Inferior parietal cortex (tissue), 1 donor: Measurements from ENCODE around the gene NOMO2.
"Not testable (repeated sequence)": the region's sequence is repeated elsewhere in the genome, so short reads cannot be mapped to it uniquely, and the experiment has no call there.

ENCODE experiments used
- DNase-seq: peaks from one replicate; pipeline ENCODE4 v3.0.0-alpha.2; 2016; ENCODE audit errors: extremely low spot score

Gene NOMO2

DNA sequence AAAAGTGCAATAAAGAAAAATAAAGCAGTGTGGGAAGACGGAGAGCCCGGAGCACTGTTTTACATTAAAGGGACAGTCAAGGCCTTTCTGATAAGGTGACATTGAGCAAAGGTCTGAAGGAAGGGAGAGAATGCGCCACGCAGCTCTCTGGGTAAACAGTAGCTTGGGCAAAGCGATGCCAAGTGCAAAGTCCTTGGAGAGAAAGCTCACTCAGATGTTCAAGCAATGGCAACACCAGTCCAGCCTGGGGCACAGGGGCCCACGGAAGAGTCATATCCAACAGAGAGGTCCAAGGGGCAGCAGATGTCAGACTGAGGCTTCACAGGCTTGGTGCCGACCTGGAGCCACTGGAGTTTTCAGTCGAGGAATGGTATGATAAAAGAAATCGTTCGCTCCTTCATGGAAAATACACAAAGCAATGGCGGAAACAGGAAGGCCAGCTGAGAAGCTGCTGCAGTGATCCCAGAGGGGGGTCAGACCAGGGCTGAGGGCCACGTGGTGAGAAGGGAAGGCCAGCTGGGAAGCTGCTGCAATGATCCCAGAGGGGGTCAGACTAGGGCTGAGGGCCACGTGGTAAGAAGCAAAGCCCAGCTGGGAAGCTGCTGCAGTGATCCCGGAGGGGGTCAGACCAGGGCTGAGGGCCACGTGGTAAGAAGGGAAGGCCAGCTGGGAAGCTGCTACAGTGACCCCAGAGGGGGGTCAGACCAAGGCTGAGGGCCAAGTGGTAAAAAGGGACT, 40.3 kb downstream of the NOMO2 start:
- DNase-seq = not testable (repeated sequence)

DNA sequence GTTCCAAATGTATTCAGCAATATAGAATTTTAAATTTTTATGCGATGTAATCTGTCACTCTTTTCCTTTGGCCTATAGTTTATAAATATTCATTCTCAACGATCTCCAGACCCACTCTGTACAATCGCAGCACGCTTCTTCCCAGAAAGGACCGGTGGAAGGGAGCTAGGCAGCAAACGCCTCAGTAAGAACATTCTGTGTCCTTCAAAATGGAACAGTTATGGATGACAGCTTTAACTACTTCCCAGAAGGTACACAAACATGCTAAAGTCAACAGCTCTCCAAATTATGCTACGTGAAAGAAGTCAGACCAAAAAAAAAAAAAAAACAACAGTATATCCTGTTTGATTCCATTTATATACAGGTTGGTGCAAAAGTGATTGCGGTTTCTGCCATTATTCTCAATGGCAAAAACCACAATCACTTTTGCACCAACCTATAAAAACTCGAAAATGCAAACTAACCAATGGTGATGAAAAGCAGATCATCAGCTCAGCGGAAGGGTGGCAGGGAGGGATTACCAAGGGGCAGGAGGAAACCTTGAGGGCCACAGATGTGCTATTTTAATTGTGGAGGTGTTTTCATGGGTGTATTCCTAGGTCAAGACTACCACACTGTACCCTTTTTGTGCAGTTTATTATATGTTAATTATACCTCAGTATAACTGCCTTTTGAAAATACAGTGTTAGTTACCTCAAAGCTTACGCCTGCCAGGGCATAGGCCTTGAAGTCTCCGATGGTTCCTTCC, 43.2 kb downstream of the NOMO2 start:
- DNase-seq = not testable (repeated sequence)

DNA sequence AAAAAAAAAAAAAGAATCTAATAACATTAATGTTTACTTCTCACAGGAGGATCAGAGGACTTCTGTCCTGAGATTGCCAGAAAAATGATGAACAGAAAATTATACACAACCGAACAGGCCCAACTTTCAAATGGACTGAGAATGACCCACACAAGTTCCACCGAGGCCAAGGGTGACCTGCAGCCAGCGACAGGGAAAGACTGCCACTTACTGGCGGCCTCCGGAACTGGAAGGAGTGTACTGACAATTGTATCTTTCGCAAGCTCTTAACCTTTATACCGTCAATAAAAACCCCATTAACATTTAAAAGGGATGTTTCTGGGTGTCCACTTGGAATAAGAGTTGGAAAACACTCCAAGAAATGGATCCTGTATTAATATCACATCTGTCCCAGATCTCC, 63.5 kb downstream of the NOMO2 start:
- not testable (repeated sequence) for DNase-seq

DNA sequence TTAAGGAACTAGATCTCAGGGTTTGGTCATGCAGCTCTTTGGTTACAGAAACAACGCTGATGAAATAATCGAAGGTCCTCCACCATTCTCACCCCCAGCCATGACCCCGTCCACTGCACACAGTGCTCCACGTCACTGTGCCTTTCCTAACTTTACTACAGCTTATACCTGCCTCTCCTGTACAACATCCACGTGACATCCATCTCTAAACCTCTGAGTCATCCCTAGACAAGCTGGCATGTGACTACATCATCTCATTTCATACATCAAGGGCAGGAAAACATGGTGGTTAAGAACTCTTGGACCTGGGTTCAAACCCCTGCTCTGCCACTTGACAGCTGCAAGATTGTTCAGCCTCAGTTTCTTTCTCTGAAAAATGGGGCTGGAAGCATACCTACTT, 64.9 kb downstream of the NOMO2 start:
- not testable (repeated sequence) for DNase-seq

DNA sequence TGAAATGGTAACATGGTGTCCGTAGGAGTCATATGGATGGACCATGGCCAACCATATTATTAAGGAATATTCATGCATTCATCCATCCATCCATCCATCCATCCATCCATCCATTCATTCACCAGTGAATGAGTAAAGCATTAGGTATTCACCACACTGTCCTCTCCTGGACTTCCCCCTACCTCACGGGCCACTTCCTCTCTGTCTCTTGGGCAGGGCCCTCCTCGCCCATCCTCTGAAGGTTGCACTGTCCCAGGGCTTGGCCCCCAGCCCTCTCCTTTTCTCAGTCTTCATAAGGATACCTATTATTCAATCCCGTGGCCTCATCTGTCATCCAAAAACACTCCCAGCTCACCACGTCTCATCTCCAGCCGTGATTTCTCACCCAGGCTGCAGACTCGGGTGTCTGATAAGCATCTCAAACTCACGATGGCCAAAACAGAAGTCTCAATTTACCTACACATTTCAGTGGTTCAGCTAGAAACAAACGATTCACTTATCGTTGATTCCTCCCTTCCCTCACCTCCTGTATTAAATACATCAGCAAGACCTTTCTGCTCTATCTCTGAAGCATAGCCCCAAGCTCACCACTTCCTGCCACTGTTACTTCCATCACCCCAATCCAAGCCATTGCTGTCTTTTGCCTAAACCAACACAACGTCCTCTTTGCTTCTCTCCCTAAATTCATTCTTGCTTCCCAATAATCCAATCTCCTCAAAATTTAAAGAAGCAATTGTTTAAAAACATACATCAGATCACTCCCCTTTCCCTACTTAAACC, 69.6 kb downstream of the NOMO2 start:
- DNase-seq = not testable (repeated sequence)

DNA sequence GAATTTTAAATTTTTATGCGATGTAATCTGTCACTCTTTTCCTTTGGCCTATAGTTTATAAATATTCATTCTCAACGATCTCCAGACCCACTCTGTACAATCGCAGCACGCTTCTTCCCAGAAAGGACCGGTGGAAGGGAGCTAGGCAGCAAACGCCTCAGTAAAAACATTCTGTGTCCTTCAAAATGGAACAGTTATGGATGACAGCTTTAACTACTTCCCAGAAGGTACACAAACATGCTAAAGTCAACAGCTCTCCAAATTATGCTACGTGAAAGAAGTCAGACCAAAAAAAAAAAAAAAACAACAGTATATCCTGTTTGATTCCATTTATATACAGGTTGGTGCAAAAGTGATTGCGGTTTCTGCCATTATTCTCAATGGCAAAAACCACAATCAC, 125.9 kb downstream of the NOMO2 start:
- not testable (repeated sequence) for DNase-seq

DNA sequence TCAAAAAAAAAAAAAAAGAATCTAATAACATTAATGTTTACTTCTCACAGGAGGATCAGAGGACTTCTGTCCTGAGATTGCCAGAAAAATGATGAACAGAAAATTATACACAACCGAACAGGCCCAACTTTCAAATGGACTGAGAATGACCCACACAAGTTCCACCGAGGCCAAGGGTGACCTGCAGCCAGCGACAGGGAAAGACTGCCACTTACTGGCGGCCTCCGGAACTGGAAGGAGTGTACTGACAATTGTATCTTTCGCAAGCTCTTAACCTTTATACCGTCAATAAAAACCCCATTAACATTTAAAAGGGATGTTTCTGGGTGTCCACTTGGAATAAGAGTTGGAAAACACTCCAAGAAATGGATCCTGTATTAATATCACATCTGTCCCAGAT, 146.1 kb downstream of the NOMO2 start:
- DNase-seq = not testable (repeated sequence)

DNA sequence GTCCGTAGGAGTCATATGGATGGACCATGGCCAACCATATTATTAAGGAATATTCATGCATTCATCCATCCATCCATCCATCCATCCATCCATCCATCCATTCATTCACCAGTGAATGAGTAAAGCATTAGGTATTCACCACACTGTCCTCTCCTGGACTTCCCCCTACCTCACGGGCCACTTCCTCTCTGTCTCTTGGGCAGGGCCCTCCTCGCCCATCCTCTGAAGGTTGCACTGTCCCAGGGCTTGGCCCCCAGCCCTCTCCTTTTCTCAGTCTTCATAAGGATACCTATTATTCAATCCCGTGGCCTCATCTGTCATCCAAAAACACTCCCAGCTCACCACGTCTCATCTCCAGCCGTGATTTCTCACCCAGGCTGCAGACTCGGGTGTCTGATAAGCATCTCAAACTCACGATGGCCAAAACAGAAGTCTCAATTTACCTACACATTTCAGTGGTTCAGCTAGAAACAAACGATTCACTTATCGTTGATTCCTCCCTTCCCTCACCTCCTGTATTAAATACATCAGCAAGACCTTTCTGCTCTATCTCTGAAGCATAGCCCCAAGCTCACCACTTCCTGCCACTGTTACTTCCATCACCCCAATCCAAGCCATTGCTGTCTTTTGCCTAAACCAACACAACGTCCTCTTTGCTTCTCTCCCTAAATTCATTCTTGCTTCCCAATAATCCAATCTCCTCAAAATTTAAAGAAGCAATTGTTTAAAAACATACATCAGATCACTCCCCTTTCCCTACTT, 152.2 kb downstream of the NOMO2 start:
- not testable (repeated sequence) for DNase-seq

DNA sequence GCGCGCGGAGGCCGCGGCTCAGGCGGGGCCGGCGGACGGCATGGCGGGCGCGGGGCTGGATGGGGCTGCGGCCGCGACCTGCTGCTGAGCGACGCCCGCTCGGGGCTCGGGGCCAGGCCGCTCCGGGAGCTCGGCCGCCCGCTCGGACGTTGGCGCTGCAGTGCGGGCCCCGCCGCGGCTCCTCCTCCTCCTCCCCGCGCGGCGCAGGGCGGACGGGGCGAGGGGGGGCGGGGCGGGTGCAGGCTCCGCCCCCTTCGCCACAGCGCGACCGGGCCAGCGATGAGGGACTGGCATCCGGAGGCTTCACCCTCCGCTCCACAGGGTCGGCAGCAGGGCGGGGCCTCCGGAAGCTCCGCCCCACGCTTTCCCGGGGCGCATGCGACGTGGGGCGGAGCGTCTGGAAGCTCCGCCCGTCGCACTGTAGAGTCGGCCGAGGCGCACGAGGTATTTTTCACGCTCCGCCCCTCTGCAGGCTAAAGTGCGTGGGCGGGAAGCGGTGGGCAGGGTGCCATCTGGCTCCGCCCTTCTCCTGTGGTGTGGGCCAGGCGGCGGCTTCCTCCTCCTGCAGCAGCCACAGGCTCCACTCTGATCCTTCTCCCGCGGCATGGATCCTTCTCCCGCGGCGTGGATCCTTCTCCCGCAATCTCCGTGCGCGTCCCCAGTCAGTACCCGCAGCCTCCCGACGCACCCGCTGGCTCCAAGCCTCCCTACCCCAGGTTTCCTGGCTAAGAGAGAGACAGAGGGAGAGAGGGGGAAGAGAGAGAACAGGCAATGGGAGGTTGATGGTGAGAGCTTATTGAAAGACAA, 159.8 kb downstream of the NOMO2 start:
- not testable (repeated sequence) for DNase-seq

DNA sequence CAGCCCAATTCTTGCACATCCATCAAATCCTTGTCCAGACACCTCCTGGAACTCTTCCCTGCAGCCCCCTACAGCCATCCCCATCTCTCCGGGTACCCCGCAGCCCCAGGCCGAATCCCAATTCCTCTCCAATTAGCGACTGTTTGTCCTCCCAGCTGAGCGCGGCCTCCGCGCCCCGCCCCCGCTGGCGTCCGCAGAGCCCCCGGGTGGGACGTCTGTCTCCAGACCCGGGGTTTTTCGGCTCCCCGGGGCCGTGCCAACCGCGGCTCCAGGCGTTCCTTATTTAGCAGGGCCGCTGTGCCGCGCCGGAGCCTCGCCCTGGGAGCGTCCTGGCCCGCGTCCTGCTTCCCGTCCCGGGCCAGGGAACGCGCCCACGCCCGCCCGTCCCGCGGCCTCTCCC, 160.7 kb downstream of the NOMO2 start:
- DNase-seq = not testable (repeated sequence)

DNA sequence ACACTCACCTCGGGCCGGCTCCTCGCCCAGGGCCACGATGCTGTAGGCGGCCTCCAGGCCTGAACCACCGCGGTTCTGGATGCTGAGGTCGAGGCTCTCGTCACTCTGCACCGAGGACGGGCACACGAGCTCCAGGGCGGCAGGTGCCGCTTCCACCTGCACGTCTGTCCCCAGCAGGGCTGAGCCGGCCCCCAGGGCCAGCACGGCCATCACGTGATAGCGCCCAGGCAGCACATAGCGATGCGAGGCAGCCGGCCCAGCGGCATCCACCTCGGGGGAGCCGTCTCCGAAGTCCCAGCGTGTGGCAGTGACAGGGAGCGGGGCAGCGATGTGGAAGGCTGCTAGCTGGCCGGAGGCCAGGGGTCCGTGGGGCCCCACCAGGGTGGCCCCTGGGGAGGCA, 167.5 kb downstream of the NOMO2 start:
- not testable (repeated sequence) for DNase-seq

DNA sequence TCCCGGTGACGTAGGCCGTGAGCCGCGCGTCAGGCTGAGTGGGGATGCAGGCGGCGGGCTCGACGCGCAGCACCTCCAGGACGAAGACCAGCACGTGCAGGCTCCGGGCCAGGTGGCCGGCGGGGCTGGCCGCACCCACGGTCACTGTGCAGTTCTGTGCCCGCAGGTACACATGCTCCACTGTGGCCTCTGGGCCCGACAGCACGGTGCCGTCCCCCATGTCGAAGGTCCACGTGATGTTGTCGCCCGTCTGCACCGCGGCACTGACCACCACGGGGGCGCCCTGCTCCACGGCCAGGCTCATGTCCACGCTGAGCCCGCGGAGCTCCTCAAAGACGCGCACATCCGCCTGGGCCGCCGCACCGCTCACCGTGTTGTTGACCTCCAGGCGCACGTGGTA, 174.1 kb downstream of the NOMO2 start:
- not testable (repeated sequence) for DNase-seq

DNA sequence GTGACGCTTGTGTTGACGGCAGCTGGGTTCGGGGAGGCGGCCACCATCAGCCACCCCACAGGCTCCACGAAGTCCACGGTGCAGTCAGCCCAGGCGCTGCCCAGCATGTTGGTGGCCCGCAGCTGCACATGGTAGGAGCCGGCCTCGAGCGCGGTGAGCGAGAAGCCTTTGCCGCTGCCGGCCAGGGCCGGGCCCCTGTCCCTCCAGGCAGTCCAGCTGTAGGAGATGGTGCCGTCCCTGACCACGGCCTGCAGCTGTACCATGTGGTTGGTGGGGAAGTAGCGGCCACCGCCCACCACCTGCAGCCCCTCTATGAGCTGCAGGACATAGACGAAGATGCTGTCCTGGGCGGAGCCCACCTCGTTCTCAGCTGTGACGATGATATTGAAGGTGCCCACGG, 175.4 kb downstream of the NOMO2 start:
- not testable (repeated sequence) for DNase-seq

DNA sequence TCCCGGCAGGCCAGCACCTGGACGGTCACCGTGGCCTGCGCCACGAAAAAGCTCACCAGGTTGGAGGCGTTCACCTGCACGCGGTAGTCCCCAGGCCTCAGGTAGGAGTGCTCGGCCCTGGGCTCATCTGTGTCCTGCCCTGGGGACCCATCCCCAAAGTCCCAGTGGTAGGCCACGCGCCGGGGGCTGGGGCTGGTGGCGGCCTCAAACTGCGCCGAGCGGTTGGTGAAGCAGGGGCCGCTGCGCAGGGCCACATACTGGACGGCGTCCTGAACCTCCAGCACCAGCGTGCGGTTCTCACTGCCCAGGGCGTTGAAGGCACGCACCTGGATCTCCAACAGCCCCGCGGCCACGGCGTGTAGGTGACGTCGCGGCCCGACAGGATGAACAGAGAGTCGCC, 176.6 kb downstream of the NOMO2 start:
- not testable (repeated sequence) for DNase-seq

DNA sequence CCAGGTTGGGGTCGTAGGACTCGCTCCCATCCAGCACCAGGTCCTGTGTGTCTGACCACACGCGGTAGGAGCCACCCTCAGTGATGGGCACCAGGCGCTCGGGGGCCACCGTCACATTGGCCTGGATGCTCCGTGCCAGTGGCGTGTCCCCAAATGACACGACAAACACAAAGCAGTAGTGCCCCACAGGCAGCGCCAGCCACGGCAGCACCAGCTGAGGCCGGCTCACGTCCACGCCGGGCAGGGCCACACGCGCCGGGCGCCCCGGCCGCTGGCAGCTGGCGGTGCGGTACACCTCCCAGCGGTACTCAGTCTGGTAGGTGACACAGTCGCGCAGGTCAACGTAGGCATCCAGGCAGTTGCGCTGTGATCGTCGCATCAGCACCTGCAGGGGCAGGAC, 177.0 kb downstream of the NOMO2 start:
- DNase-seq = not testable (repeated sequence)

DNA sequence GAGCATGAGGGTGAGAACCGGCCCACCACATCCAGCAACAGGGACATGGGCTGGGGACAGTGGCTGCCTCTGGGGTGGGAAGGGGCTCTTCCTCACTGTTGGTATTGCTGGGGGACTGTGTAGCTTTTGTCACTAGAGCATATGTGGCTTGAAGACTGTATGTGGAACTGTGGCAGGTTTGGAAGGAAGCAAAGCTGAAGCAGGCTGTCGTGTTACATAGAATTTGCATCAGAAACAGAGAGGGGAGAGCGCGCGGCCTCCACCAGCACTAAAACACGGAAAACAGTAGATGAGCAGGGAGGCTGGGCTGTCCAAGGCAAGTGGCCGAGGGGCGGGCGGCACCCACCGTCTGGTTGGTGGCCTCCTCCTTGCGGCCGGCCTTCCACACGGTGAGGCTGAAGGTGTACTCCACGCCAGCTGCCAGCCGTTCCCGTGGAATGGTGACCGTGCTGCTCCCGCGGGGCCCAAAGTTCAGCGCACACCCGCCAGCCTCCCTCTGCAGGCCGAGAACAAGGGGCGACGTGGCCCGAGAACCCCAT, 177.7 kb downstream of the NOMO2 start:
- DNase-seq = not testable (repeated sequence)

DNA sequence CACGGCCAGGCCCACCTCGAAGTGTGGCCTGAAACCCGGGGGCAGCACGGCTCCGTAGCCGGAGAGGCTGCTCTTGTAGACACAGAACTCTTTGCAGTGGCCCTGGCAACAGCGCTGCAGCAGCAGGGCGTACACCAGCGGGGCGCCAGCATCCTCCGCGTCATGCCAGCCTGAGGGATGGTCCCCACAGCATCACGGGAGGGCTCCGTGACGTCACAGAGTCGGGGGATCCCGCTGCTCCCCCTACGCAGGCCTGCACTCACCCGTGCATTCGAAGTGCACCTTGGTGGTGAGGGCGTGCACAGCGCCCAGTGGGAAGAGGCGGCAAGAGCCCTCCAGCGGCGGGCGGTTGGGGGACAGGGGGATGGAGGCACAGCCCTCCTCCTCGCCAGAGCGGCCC, 179.2 kb downstream of the NOMO2 start:
- not testable (repeated sequence) for DNase-seq
